B cell (primary cell): Measurements from ENCODE around the gene ATP10B. TPM values are rescaled to one million over a fixed set of nuclear protein-coding genes. Genes with fewer than 3 reads are reported as not detected.

ENCODE experiments used
- ATAC-seq: fragments of 200-7000 bp; cut with Tn5 transposase; one replicate; pipeline ENCODE4 v1.10.0; 2021; ENCODE audit warnings: low read depth, mild to moderate bottlenecking, moderate number of reproducible peaks, moderate library complexity
- CTCF ChIA-PET: fragments of 350-600 bp; sonication (Branson Sonifier 250); formaldehyde crosslinking; loops from one replicate; lab custom pipeline; 2021; ENCODE audit warnings: antibody characterized with exemption, inconsistent platforms; lab: Charles Lee
- POLR2A ChIA-PET: fragments of 350-600 bp; sonication (Branson Sonifier 250); formaldehyde crosslinking; loops from one replicate; lab custom pipeline; 2021; ENCODE audit warnings: antibody characterized with exemption; lab: Charles Lee
- DNase-seq: peaks from one replicate; pipeline ENCODE4 v3.0.0; 2013
- H2AFZ ChIP-seq: 2 replicates; pipeline ENCODE4 v1.6.1; 2012; ENCODE audit warnings: mild to moderate bottlenecking, low read depth, low read length; ENCODE audit not compliant: insufficient read depth, poor library complexity, severe bottlenecking
- H3K27ac ChIP-seq, 2 donors: 1 replicate in 1 of 2; 2 replicates in 1 of 2; pipeline ENCODE4 v1.5.1; 2012 to 2013; ENCODE audit warnings: low read length in 2 of 2, mild to moderate bottlenecking in 2 of 2, moderate library complexity in 1 of 2
- H3K27me3 ChIP-seq, 4 experiments: fragments of 200-600 bp in 1 of 4; sonication (generic) in 1 of 4; replicated peaks in 1 of 4; 1 replicate in 2 of 4; 2 replicates in 2 of 4; pipeline versions ENCODE4 v1.6.1 to v1.7.0; 2013 to 2016; ENCODE audit warnings: low read length in 3 of 4, mild to moderate bottlenecking in 2 of 4, mixed read lengths in 1 of 4, moderate library complexity in 1 of 4; ENCODE audit not compliant: insufficient read depth in 4 of 4, control insufficient read depth in 3 of 4; ENCODE audit errors: control extremely low read depth in 1 of 4
- H3K36me3 ChIP-seq, 2 experiments: replicated peaks in 1 of 2; 1 replicate in 1 of 2; 2 replicates in 1 of 2; pipeline versions ENCODE4 v1.6.1 to v1.7.1; 2013; ENCODE audit warnings: low read length in 1 of 2; ENCODE audit not compliant: insufficient read depth in 2 of 2, control insufficient read depth in 1 of 2; ENCODE audit errors: control extremely low read depth in 1 of 2, extremely low read depth in 1 of 2
- H3K4me1 ChIP-seq, 2 donors: fragments of 200-600 bp in 1 of 2; sonication (generic) in 1 of 2; 1 replicate in 1 of 2; 2 replicates in 1 of 2; pipeline versions ENCODE4 v1.5.1 to v1.6.1; 2013 to 2017; ENCODE audit warnings: low read length in 2 of 2; ENCODE audit not compliant: control insufficient read depth in 2 of 2, insufficient read depth in 2 of 2
- H3K4me2 ChIP-seq: replicated peaks from 2 replicates; pipeline ENCODE3; 2012; ENCODE audit warnings: mild to moderate bottlenecking, low read depth, low read length; ENCODE audit not compliant: poor library complexity, severe bottlenecking
- H3K4me3 ChIP-seq, 5 experiments: fragments of 200-600 bp in 1 of 5; sonication (generic) in 1 of 5; 1 replicate in 3 of 5; 2 replicates in 2 of 5; pipeline versions ENCODE4 v1.5.1 to v1.7.0; 2011 to 2016; ENCODE audit warnings: low read length in 4 of 5, mild to moderate bottlenecking in 4 of 5, low read depth in 2 of 5, control low read depth in 1 of 5, moderate library complexity in 1 of 5; ENCODE audit not compliant: insufficient read depth in 1 of 5; ENCODE audit errors: control extremely low read depth in 1 of 5, extremely low read depth in 1 of 5
- H3K79me2 ChIP-seq: fragments of 200-600 bp; sonication (generic); one replicate; pipeline ENCODE4 v1.6.0; 2016; ENCODE audit warnings: low read length; ENCODE audit not compliant: control insufficient read depth, insufficient read depth
- H3K9ac ChIP-seq: fragments of 200-600 bp; sonication (generic); 2 replicates; pipeline ENCODE4 v1.6.1; 2017; ENCODE audit warnings: mild to moderate bottlenecking, low read length, moderate library complexity
- H3K9me3 ChIP-seq, 3 donors: one replicate each; pipeline versions ENCODE4 v1.6.1 to v1.7.1; 2013; ENCODE audit warnings: low read length in 2 of 3; ENCODE audit not compliant: control insufficient read depth in 2 of 3, insufficient read depth in 1 of 3; ENCODE audit errors: control extremely low read depth in 1 of 3
- H4K20me1 ChIP-seq: 2 replicates; pipeline ENCODE4 v1.6.0; 2012; ENCODE audit warnings: mild to moderate bottlenecking, low read length; ENCODE audit not compliant: insufficient read depth, control insufficient read depth, poor library complexity, severe bottlenecking
- H3K27ac Mint-ChIP-seq: one replicate; pipeline ENCODE4 v1.8.0; 2021; ENCODE audit warnings: mixed read lengths
- H3K27me3 Mint-ChIP-seq: one replicate; pipeline ENCODE4 v1.8.0; 2021; ENCODE audit warnings: mixed read lengths
- H3K4me1 Mint-ChIP-seq: one replicate; pipeline ENCODE4 v1.8.0; 2021; ENCODE audit warnings: mixed read lengths
- H3K4me3 Mint-ChIP-seq: one replicate; pipeline ENCODE4 v1.8.0; 2021; ENCODE audit warnings: mixed read lengths
- H3K9me3 Mint-ChIP-seq: one replicate; pipeline ENCODE4 v1.8.0; 2022; ENCODE audit warnings: mixed read lengths; ENCODE audit not compliant: insufficient read depth
- CTCF ChIP-seq: fragments of 200-600 bp; IDR thresholded peaks from one replicate; pipeline ENCODE4 v1.8.0; 2022; ENCODE audit warnings: antibody characterized with exemption, mild to moderate bottlenecking
- EZH2 ChIP-seq: IDR thresholded peaks from 2 replicates; pipeline ENCODE4 v1.6.1; 2012; ENCODE audit warnings: borderline replicate concordance, low read depth, mild to moderate bottlenecking, moderate library complexity, low read length; ENCODE audit not compliant: insufficient read depth, poor library complexity, severe bottlenecking
- WGBS: methylation state at CpG from one replicate; pipeline ENCODE4 v1.1.5; 2013; ENCODE audit warnings: missing lambda C conversion rate; ENCODE audit not compliant: insufficient coverage; 5-methylcytosine and 5-hydroxymethylcytosine counted together
- intact Hi-C: fragments of 100-400 bp; cut with micrococcal nuclease; formaldehyde crosslinking; loops from one replicate; pipeline ENCODE4 v1.10.0; 2022
- polyA plus RNA-seq: library from polyadenylated mRNA; depleted of rRNA; stranded (reverse); fragments of >200 nt; gene quantifications from 2 replicates; pipeline ENCODE4 v1.2.3, GENCODE V29; 2012
- total RNA-seq, 2 donors: library from RNA; stranded (reverse); fragments of 120-200 nt in 1 of 2; gene quantifications; 1 replicate in 1 of 2; 2 replicates in 1 of 2; pipeline versions ENCODE4 v1.2.3 to v1.2.4, GENCODE V29; 2013 to 2022

Gene ATP10B
- total and polyA plus RNA-seq, 2 donors (not counting 1 experiment from before 2014, with no cell fraction given), result not detected

GRCh38 chr5:160835818-160836528 lies 16.0 kb downstream of the ATP10B start:
- H3K4me1 Mint-ChIP-seq, result peaks cover 4% of the 10 kb centered on the region
- H3K9me3 ChIP-seq, result peaks cover 0 to 6% (median 0%) of the 10 kb centered on the region in 3 donors
- no peak overlapping the region for H3K27ac Mint-ChIP-seq
- no peaks in the 10 kb centered on the region for H4K20me1 ChIP-seq
- ChIA-PET POLR2A (no interaction called here), CTCF (no interaction called here)
- WGBS, result no CpG with 5 or more reads among the region's 2 CpGs
- no peak overlapping the region for H3K9ac ChIP-seq
- no peak overlapping the region for H2AFZ ChIP-seq
- H3K27me3 Mint-ChIP-seq, result peaks cover 7% of the 10 kb centered on the region
- intact Hi-C loops, result no loop called here
- H3K27ac ChIP-seq, result no peak overlapping the region
- DNase-seq (no peak), ATAC-seq (no peak)
- no peaks in the 10 kb centered on the region for H3K36me3 ChIP-seq
- TF ChIP-seq EZH2 (no peak), CTCF (no peak)
- no peak overlapping the region for H3K4me3 Mint-ChIP-seq
- H3K27me3 ChIP-seq, result no peaks in the 10 kb centered on the region
- peaks cover 7% of the 10 kb centered on the region for H3K9me3 Mint-ChIP-seq
- no peaks in the 10 kb centered on the region for H3K4me1 ChIP-seq
- H3K4me3 ChIP-seq, result no peak overlapping the region
- no peaks in the 10 kb centered on the region for H3K79me2 ChIP-seq
- no peak overlapping the region for H3K4me2 ChIP-seq

GRCh38 chr5:160835376-160835775 lies 16.6 kb downstream of the ATP10B start:
- no peaks in the 10 kb centered on the region for H3K4me1 ChIP-seq
- ChIA-PET POLR2A (no interaction called here), CTCF (no interaction called here)
- Mint-ChIP-seq H3K27ac (no peak overlapping the region), H3K4me3 (no peak overlapping the region), H3K4me1 (peaks cover 4% of the 10 kb centered on the region), H3K9me3 (peaks cover 7% of the 10 kb centered on the region), H3K27me3 (peaks cover 7% of the 10 kb centered on the region)
- H3K79me2 ChIP-seq, result no peaks in the 10 kb centered on the region
- intact Hi-C loops, result no loop called here
- H3K36me3 ChIP-seq, result no peaks in the 10 kb centered on the region
- no peaks in the 10 kb centered on the region for H4K20me1 ChIP-seq
- H3K4me2 ChIP-seq, result no peak overlapping the region
- H2AFZ ChIP-seq, result no peak overlapping the region
- peaks cover 0 to 6% (median 0%) of the 10 kb centered on the region in 3 donors for H3K9me3 ChIP-seq
- no peak overlapping the region for H3K9ac ChIP-seq
- no peaks in the 10 kb centered on the region for H3K27me3 ChIP-seq
- TF ChIP-seq EZH2 (no peak), CTCF (no peak)
- DNase-seq (no peak), ATAC-seq (no peak)
- no peak overlapping the region for H3K4me3 ChIP-seq
- H3K27ac ChIP-seq, result no peak overlapping the region
